CD4-positive, CD25-positive, alpha-beta regulatory T cell (primary cell): ENCODE measurements around the gene TP53I11. TPM values are rescaled to one million over a fixed set of nuclear protein-coding genes. Genes with fewer than 3 reads are reported as not detected.

ENCODE experiments used
- ATAC-seq, 2 donors: fragments of 150-1000 bp; cut with Tn5 transposase; one replicate each; pipeline ENCODE4 v1.10.0; 2021; ENCODE audit warnings: low read depth in 2 of 2, moderate number of reproducible peaks in 2 of 2, moderate library complexity in 1 of 2
- DNase-seq, 3 donors: peaks; one replicate each; pipeline versions ENCODE4 v3.0.0 to v3.0.0-alpha.2; 2012 to 2022; ENCODE audit warnings: mixed read lengths in 1 of 3
- H3K27ac ChIP-seq: one replicate; pipeline ENCODE4 v1.7.0; 2013; ENCODE audit warnings: mild to moderate bottlenecking, low read length; ENCODE audit not compliant: insufficient read depth, poor library complexity, severe bottlenecking
- H3K27me3 ChIP-seq: one replicate; pipeline ENCODE4 v1.7.0; 2013; ENCODE audit warnings: low read length; ENCODE audit not compliant: control insufficient read depth, insufficient read depth
- H3K36me3 ChIP-seq: one replicate; pipeline ENCODE4 v1.7.0; 2013; ENCODE audit warnings: mild to moderate bottlenecking, low read length, moderate library complexity; ENCODE audit not compliant: control insufficient read depth, insufficient read depth
- H3K4me1 ChIP-seq: 2 replicates; pipeline ENCODE4 v1.7.0; 2013; ENCODE audit warnings: mild to moderate bottlenecking, low read length; ENCODE audit not compliant: insufficient read depth, control insufficient read depth, poor library complexity, severe bottlenecking
- H3K4me3 ChIP-seq: one replicate; pipeline ENCODE4 v1.7.0; 2013; ENCODE audit warnings: low read depth, mild to moderate bottlenecking, low read length, moderate library complexity
- H3K9me3 ChIP-seq, 2 experiments: 1 replicate in 1 of 2; 2 replicates in 1 of 2; pipeline ENCODE4 v1.7.0; 2013; ENCODE audit warnings: low read length in 2 of 2, mild to moderate bottlenecking in 1 of 2, moderate library complexity in 1 of 2; ENCODE audit not compliant: control insufficient read depth in 2 of 2
- H3K27ac Mint-ChIP-seq, 3 donors: one replicate each; pipeline ENCODE4 v1.8.0; 2020 to 2022; ENCODE audit warnings: mild to moderate bottlenecking in 3 of 3, mixed read lengths in 3 of 3, moderate library complexity in 2 of 3
- H3K27me3 Mint-ChIP-seq: one replicate; pipeline ENCODE4 v1.8.0; 2022; ENCODE audit warnings: mild to moderate bottlenecking, mixed read lengths
- H3K36me3 Mint-ChIP-seq: one replicate; pipeline ENCODE4 v1.8.0; 2020; ENCODE audit warnings: mixed read lengths
- H3K4me1 Mint-ChIP-seq, 4 donors: one replicate each; pipeline ENCODE4 v1.8.0; 2020 to 2022; ENCODE audit warnings: mixed read lengths in 4 of 4, mild to moderate bottlenecking in 1 of 4
- H3K4me3 Mint-ChIP-seq, 4 donors: one replicate each; pipeline ENCODE4 v1.8.0; 2020 to 2022; ENCODE audit warnings: mild to moderate bottlenecking in 4 of 4, mixed read lengths in 4 of 4, moderate library complexity in 3 of 4
- H3K9me3 Mint-ChIP-seq, 7 donors: one replicate each; pipeline ENCODE4 v1.8.0; 2020 to 2022; ENCODE audit warnings: mixed read lengths in 7 of 7, mild to moderate bottlenecking in 3 of 7, moderate library complexity in 2 of 7
- polyA plus RNA-seq, 4 donors: library from polyadenylated mRNA; unstranded; fragments of 300-500 nt; fragmentation: Illumina TruSeq; gene quantifications; one replicate each; pipeline ENCODE4 v1.2.3, GENCODE V29; 2021
- total RNA-seq: library from RNA; stranded (reverse); gene quantifications from one replicate; pipeline ENCODE4 v1.2.3, GENCODE V29; 2022

TP53I11 gene
- total RNA-seq: 17.4 TPM
- 1 to 10 TPM; 2.0 to 8.5 (median 2.4) TPM for polyA plus RNA-seq

DNA sequence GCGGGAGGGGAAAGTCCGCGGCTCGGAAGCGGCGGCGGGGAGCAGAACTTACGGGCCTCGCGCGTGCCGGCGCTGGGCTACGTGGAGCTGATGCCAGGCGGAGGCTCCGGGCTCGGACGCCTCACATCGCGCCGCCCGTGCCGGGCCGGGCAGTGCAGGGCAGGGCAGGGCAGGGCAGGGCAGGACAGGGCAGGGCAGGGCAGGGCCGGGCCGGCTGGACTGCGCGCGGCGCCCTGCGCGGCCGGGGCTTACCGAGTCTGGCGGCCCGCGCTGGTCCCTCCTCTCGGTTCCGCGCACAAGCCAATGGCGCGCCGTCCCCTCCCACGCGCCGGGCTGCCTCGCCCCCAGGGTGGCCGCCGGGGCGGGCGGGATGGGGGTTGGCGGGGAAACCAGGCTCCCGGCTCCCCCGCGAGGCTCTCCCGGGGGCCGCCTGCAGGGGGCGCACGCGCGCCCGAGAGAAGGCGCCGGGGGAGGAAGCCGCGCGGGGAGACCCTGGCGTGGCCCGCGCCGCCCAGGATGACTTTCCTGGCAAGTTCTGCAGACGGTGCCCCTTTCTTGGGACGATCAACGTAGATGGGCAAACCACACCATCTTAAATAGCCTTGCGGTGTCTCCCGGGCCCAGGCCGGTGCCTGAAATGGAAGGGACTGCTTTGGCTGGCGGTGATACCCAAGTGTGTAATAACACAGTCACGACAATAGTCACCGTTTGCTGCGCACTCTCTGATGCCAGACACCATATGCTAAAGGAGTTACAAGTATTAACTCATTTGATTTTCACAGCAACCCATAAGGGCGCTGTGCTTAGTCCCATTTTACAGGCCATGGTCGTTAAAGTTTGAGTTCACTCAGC, at the start of gene TP53I11:
TSS of gene TP53I11 (minus strand) at position 259 of the 852 bp plus-strand sequence. CDS start 12,548 bp downstream, outside the sequence.
- Histone ChIP-seq H3K27ac (no peak within 1 kb of the TSS), H3K4me3 (no peak within 1 kb of the TSS), H3K4me1 (peaks cover 20% of the 10 kb centered on the region), H3K36me3 (no peaks in the 10 kb centered on the region), H3K9me3 (no peaks in the 10 kb centered on the region), H3K27me3 (no peaks in the 10 kb centered on the region)
- H3K4me1 Mint-ChIP-seq: peaks cover 0 to 13% (median 7%) of the 10 kb centered on the region in 4 donors
- H3K9me3 Mint-ChIP-seq: no peaks in the 10 kb centered on the region
- peak within 1 kb of the TSS; percentile 82 to 90 (median 84) for H3K4me3 Mint-ChIP-seq
- peak; percentile 62 to 65 for ATAC-seq
- no peak within 1 kb of the TSS for H3K27ac Mint-ChIP-seq
- H3K36me3 Mint-ChIP-seq: no peaks in the 10 kb centered on the region
- DNase-seq: peak; percentile 31 to 46 (median 39)
- H3K27me3 Mint-ChIP-seq: peaks cover 7% of the 10 kb centered on the region

DNA sequence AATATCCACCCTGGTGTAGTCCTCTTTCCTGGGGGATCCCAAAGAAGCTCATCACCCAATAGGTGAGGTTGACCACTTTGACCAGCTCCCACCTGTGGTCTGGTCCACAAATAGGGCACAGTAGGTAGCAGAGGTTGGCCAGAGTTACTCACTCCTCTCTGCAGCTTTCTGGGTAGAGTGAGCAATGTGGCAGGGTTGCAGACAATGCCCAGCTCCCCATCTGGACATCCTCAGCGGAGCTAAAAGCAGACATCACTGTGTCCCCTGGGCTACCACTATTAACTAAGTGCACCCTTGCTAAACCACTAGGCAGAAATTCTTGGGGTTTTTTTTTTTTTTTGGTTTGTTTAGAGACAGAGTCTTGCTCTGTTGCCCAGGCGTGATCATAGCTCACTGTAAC, 48.4 kb upstream of the TP53I11 start:
- H3K27ac ChIP-seq: no peak overlapping the region
- H3K4me1 ChIP-seq: no peaks in the 10 kb centered on the region
- Mint-ChIP-seq H3K27me3 (peaks cover 5% of the 10 kb centered on the region), H3K4me1 (no peaks in the 10 kb centered on the region), H3K27ac (no peak overlapping the region), H3K36me3 (no peaks in the 10 kb centered on the region), H3K4me3 (no peak overlapping the region), H3K9me3 (no peaks in the 10 kb centered on the region)
- ATAC-seq (no peak), DNase-seq (no peak)
- H3K36me3 ChIP-seq: no peaks in the 10 kb centered on the region
- H3K4me3 ChIP-seq: no peak overlapping the region
- H3K9me3 ChIP-seq: no peaks in the 10 kb centered on the region
- H3K27me3 ChIP-seq: no peaks in the 10 kb centered on the region

DNA sequence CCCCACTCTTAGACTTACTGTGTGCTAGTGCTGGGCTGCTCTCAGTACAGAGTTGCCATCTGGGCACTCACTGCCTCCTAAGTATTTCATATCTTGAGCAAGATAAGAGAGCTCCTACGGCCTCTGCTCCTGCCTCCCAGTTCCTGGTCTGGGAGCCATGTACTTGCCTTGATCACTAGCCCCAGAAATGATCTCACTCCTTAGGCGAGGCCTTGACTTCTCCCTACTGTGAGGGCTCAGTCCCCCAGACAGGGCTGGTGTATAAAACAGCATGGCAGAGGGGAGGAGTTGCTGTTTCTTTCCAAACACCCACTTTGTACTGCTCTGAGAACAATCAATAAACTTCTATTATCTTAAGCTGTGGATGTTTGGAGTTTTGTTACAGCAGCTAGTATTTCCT, 47.4 kb upstream of the TP53I11 start:
- peaks cover 5% of the 10 kb centered on the region for H3K27me3 Mint-ChIP-seq
- Histone ChIP-seq H3K4me3 (no peak overlapping the region), H3K36me3 (no peaks in the 10 kb centered on the region), H3K27ac (no peak overlapping the region), H3K27me3 (no peaks in the 10 kb centered on the region), H3K9me3 (no peaks in the 10 kb centered on the region), H3K4me1 (no peaks in the 10 kb centered on the region)
- H3K36me3 Mint-ChIP-seq: no peaks in the 10 kb centered on the region
- H3K4me3 Mint-ChIP-seq: no peak overlapping the region
- DNase-seq (no peak), ATAC-seq (no peak)
- no peak overlapping the region for H3K27ac Mint-ChIP-seq
- H3K4me1 Mint-ChIP-seq: peaks cover 0 to 3% (median 0%) of the 10 kb centered on the region in 4 donors
- no peaks in the 10 kb centered on the region for H3K9me3 Mint-ChIP-seq

- Histone ChIP-seq H3K27me3 (no peaks in the 10 kb centered on the region), H3K36me3 (no peaks in the 10 kb centered on the region), H3K4me1 (no peaks in the 10 kb centered on the region), H3K4me3 (no peak overlapping the region), H3K27ac (no peak overlapping the region), H3K9me3 (no peaks in the 10 kb centered on the region)
- Mint-ChIP-seq H3K27ac (no peak overlapping the region), H3K9me3 (no peaks in the 10 kb centered on the region), H3K27me3 (peaks cover 5% of the 10 kb centered on the region), H3K36me3 (no peaks in the 10 kb centered on the region), H3K4me1 (peaks cover 0 to 8% (median 2%) of the 10 kb centered on the region in 4 donors), H3K4me3 (no peak overlapping the region)
- ATAC-seq (no peak), DNase-seq (no peak)
Measured at GRCh38 chr11:44997566-44997965, 46.9 kb upstream of the TP53I11 start.

- H3K36me3 ChIP-seq: no peaks in the 10 kb centered on the region
- no peaks in the 10 kb centered on the region for H3K9me3 Mint-ChIP-seq
- no peak for DNase-seq
- H3K27me3 ChIP-seq: no peaks in the 10 kb centered on the region
- no peaks in the 10 kb centered on the region for H3K36me3 Mint-ChIP-seq
- H3K27ac ChIP-seq: no peak overlapping the region
- no peak overlapping the region for H3K27ac Mint-ChIP-seq
- no peak overlapping the region for H3K4me3 ChIP-seq
- H3K4me1 Mint-ChIP-seq: peaks cover 0 to 10% (median 2%) of the 10 kb centered on the region in 4 donors
- peaks cover 5% of the 10 kb centered on the region for H3K27me3 Mint-ChIP-seq
- no peaks in the 10 kb centered on the region for H3K4me1 ChIP-seq
- no peak for ATAC-seq
- no peak overlapping the region for H3K4me3 Mint-ChIP-seq
- no peaks in the 10 kb centered on the region for H3K9me3 ChIP-seq
Measured at GRCh38 chr11:44994753-44995152, 44.1 kb upstream of the TP53I11 start.

GRCh38 chr11:44993971-44994704, 43.5 kb upstream of the TP53I11 start:
- H3K27ac Mint-ChIP-seq: peak overlapping the region in 1 of 3 donors; percentile 22

DNA sequence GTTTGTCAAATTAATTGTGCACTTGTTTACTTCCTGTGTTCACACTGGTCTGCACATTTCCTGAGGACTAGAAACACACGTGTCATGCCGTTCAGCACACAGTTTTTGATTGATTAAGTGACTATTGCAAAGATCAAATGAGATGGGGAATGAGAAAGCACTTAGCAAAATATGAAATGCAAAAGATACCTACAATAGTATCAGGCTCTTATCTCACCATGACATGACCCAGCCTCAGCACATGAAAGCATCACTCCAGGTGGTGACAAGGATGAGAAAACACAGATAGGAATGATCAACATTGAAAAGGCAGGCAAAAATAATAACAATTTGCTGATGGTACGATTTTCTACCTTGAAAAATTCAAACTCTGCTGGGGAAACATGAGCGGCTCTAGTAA, 42.1 kb upstream of the TP53I11 start:
- DNase-seq: no peak
- Mint-ChIP-seq H3K36me3 (no peaks in the 10 kb centered on the region), H3K4me1 (peaks cover 0 to 10% (median 2%) of the 10 kb centered on the region in 4 donors), H3K9me3 (no peaks in the 10 kb centered on the region), H3K27me3 (peaks cover 5% of the 10 kb centered on the region), H3K4me3 (no peak overlapping the region), H3K27ac (peak overlapping the region in 1 of 3 donors; percentile 3)
- H3K4me3 ChIP-seq: no peak overlapping the region
- ATAC-seq: no peak
- H3K9me3 ChIP-seq: no peaks in the 10 kb centered on the region
- no peak overlapping the region for H3K27ac ChIP-seq
- no peaks in the 10 kb centered on the region for H3K27me3 ChIP-seq
- H3K4me1 ChIP-seq: no peaks in the 10 kb centered on the region
- H3K36me3 ChIP-seq: no peaks in the 10 kb centered on the region

More at GRCh38 chr11:44993971-44994704, 43.5 kb upstream of the TP53I11 start:
- Histone ChIP-seq H3K36me3 (no peaks in the 10 kb centered on the region), H3K27me3 (no peaks in the 10 kb centered on the region), H3K9me3 (no peaks in the 10 kb centered on the region), H3K4me1 (no peaks in the 10 kb centered on the region), H3K27ac (no peak overlapping the region), H3K4me3 (no peak overlapping the region)
- Mint-ChIP-seq H3K36me3 (no peaks in the 10 kb centered on the region), H3K9me3 (no peaks in the 10 kb centered on the region), H3K4me3 (no peak overlapping the region), H3K4me1 (peaks cover 0 to 10% (median 2%) of the 10 kb centered on the region in 4 donors), H3K27me3 (peaks cover 5% of the 10 kb centered on the region)
- ATAC-seq: no peak
- no peak for DNase-seq
